ENCODE results near the gene TANC1. TPM values are rescaled to one million over a fixed set of nuclear protein-coding genes. Genes with fewer than 3 reads are reported as not detected.

The TANC1 gene
- total RNA-seq, 2 donors from 2014 or later: 35.1 to 44.5 TPM

DNA sequence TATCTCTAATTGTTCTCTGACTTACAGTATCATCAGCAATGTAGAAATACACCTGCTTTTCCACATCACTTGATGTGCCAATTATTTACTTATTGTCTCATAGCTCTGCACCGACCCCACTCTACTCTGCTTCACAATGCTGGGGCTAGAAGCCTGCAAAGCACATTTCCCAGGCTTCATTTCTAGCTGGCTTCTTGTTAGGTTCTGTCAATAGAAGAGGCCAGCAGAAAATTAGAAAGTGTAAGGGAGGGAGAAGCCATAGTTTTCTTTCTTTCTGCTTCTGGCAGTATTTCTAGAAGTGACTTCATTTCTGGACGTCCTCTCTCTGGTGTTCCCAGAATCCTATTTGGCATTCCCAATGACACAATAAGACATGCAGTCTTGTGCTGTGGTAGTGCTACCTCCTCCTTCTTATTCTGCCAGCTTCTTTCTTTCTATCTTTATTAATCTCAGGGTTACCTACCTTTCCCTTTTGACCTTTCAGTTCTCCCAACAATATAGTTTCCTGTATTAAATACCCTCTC is 12.5 kb upstream of the TANC1 start:
- DNase-seq (ENCODE audit: low spot score): no peak

DNA sequence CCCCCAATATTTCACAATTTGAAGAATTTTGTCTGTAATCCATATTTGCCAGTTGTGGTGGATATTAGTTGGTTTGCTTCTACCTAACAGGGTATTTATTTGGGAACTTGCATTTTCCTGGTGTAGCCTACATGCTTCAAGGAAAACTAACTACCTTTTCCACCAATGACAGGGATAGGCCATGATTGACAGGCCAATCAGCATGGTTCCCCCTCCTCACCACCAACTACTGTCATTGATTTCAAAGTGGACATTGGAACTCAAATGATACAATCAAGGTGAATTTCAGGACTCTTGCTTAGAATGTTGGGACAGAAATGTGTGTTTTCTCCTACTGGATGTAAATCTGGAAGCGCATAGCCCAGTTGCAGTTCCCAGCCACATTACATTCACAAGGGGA is 10.1 kb upstream of the TANC1 start:
- intact Hi-C loops (cut with DNase I): no loop called here
- DNase-seq (ENCODE audit: low spot score): no peak

More for the DNA sequence above, 12.5 kb upstream of the TANC1 start:
- intact Hi-C loops (cut with DNase I): no loop called here

DNA sequence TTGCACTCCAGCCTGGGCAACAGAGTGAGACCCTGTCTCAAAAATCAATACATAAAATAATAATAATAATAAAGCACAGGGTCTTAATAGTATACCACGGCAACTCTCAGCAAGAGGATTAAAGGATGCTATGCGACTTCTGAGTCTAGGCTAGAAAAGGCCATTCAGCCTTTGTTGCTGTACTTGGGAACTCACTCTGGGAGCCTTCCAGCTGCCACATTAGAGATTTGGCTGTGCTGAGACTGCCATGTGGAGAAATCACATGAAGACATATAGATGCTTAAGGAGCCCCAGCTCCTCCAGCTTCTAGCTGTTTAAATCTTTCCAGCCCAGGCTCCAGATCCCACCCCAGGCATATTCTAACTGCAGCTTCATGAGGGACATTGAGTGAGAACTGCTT is 8.2 kb upstream of the TANC1 start:
- intact Hi-C loops (cut with DNase I): loop anchor here (10.0 kb wide), 2 partner anchors 45 to 135 kb away; no protein-coding TSS in a partner anchor
- no peak for DNase-seq (ENCODE audit: low spot score)

DNA sequence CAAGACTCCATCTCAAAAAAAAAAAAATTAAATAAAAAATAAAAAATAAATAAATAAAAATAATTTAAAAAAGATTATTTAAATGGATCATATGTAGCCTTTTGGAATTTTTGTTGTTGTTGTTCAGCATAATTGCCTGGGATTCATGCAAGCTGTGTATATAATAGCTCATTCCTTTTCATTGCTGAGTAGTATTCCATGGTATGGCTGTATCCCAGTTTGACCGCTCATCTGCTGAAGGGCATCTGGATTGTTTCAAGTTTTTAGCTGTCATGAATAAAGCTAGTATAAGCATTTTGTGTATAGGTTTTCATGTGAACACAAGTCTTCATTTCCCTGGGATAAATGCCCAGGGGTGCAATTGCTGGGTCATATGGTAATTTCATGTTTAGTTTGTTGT is 6.4 kb upstream of the TANC1 start:
- no peak for DNase-seq (ENCODE audit: low spot score)
- intact Hi-C loops (cut with DNase I): loop anchor here (10.0 kb wide), 2 partner anchors 47 to 133 kb away; no protein-coding TSS in a partner anchor

DNA sequence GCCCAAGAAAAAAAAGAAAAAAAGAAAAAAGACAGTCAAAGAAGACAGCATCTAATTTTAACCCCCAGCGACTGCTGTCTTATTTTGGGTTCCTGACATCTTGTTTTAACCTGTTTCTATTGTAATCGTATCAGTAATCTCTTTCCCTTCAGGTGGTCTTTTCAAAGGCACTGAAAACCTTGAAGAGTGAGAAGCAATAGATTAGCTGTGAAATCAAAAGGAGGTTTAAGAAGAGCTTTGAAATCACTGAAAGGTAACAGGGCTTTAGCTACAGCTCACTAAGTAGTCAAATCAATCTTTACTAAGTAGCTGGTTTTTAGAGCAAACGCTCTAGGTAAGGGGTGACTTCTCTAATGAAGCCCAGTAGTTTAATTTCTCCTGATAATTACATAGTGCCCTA is 5.4 kb upstream of the TANC1 start:
- intact Hi-C loops (cut with DNase I): loop anchor here (10.0 kb wide), 2 partner anchors 48 to 132 kb away; no protein-coding TSS in a partner anchor
- no peak for DNase-seq (ENCODE audit: low spot score)

DNA sequence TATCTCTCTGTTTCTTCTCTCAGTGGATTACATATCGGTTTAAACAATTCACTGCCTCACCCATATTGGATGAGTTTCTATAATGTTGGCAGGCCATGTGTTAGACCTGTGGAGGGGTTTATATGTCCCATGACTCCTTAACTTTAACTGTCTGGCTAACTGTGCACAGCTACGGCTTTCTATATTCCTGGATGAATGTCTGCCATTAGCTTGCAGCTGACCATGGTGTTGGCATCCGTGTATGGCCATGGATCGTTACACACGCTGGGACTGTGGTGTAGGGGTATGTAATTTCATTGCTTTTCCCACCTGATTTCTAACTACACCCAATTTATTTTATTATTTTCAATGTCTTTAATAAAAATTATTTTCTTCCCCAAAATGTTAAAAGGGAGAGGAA is 3.3 kb upstream of the TANC1 start:
- no peak for DNase-seq (ENCODE audit: low spot score)
- intact Hi-C loops (cut with DNase I): loop anchor here (10.0 kb wide), 2 partner anchors 50 to 130 kb away; no protein-coding TSS in a partner anchor

DNA sequence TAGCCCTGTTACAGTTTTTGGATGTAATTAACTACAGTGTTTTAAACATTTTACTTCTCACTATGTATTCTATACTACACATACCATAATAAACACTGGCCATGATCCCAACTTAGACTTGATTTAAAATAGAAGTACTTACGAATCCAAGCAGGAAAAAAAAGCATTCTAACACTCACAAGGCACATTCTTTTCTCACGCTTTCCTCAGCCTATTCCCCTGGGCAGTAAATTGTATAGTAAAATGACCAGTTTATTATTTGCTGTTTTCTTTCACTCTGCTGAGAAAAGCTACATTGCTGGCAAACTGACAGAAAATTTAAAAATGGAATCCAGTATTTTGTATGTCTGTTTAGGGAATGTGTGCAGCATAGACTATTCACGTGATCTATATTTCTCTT is 2.8 kb upstream of the TANC1 start:
- no peak for DNase-seq (ENCODE audit: low spot score)
- intact Hi-C loops (cut with DNase I): loop anchor here (10.0 kb wide), 2 partner anchors 51 to 129 kb away; no protein-coding TSS in a partner anchor

DNA sequence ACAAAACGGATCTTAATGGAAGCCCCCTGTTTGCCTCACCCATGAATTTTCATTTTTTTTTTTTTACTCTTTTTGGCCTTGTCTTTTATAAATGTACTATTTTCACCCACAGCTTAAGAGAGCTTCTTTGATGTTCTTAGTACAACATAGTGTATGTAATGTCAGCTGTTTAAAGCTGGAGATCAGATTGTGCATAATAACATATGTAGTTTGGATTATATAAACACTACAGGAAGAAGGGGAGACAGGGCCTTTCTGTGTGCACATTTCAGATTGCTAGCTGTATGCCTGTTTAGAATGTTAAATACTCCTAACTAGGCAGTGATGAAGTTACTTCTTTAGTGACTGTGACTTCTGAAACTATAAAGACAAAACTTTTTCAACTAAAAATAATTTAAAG is 2.1 kb upstream of the TANC1 start:
- no peak for DNase-seq (ENCODE audit: low spot score)
- intact Hi-C loops (cut with DNase I): loop anchor here (10.0 kb wide), 2 partner anchors 52 to 128 kb away; no protein-coding TSS in a partner anchor

DNA sequence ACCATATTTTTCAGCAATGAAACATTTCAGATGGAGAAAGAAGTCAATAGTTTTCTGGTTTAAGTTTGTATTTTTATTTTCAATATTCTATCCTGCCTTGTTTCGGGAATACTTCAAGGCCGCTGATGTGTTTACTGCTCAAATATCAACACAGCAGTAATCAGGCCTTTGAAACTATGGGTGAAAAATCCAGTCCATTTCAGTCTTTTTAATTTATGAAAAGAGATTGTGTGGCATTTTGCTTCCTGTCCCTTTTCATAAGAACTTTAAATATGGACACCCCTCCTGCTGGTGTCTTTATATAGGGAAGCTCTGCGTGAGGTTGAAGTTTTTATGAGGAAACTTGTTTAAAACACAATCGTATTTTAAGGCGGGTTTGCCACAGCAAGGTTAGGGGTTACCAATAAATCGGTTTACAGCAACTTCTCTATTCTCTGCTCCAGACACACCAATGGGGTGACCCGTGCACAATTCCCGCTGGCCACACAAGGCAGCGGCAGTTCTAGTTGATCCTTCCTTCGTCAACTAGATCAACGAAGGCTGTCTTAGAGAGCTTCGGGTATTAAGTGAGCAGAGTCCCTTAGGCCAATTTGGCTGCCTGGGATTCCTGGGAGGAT is 1.2 kb upstream of the TANC1 start:
- intact Hi-C loops (cut with DNase I): loop anchor here (10.0 kb wide), 2 partner anchors 52 to 128 kb away; no protein-coding TSS in a partner anchor
- DNase-seq (ENCODE audit: low spot score): no peak

DNA sequence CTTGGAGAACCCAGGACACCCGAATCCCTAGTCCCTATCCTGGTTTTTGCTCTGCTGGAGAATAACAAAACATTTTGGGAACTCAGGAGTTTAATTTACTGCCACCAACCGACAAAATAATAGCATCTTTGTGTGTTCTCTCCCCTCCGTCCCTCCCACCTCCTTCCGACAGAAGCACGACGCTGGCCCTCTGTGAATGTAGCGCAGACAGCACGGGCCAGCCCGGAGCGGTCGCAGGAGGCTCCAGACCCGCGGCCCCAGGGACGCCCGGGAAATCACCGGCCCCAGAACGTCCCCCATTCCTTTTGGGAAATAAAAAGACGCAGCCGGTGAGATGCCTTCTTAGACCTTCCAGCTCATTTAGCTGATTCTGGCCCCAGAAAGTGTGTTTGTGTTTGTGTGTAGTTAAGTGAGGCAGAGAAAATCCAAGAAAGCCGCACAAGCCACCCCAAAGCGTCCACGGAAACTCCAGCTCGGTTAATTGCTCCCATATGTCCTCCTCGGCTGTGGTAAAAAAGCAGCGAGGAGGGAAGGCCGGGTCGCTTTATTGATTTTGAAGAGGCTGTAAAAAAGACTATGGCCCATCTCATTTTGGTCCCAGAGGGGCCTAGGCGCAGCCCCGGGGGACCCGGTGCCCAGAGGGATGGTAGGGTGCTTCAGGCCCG is 577 bp upstream of the TANC1 start:
- peak; percentile 83 for DNase-seq (ENCODE audit: low spot score)
- intact Hi-C loops (cut with DNase I): loop anchor here (10.0 kb wide), 2 partner anchors 53 to 127 kb away; no protein-coding TSS in a partner anchor

DNA sequence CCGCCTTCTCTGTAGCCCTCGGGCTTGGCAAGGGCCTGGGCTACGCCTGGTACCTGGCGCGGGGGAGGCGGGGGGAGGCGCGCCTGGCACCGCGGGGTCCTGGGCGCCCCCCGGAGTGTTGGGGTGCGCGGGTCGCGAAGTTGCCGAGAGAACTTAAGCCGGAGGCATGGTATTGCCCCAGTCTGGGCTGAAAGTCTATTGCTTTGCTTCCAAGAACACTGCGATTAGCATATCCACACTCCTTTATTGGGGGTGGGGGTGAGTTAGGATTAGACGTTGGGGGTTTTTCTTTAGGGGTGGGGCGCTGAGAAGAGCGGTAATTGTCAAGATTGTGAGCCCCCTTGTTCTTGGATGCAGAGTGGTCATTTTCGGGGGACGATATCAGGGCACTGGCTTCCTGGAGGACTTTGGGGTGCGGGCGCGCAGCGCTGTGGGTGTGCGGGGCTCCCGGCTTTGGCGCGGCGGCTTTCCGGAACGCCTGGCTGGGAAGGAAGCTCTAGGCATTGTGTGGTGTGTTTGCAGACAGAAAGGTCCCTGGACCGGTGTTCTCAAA is 798 bp downstream of the TANC1 start:
- no peak for DNase-seq (ENCODE audit: low spot score)
- intact Hi-C loops (cut with DNase I): loop anchor here (10.0 kb wide), 2 partner anchors 54 to 126 kb away; no protein-coding TSS in a partner anchor

DNA sequence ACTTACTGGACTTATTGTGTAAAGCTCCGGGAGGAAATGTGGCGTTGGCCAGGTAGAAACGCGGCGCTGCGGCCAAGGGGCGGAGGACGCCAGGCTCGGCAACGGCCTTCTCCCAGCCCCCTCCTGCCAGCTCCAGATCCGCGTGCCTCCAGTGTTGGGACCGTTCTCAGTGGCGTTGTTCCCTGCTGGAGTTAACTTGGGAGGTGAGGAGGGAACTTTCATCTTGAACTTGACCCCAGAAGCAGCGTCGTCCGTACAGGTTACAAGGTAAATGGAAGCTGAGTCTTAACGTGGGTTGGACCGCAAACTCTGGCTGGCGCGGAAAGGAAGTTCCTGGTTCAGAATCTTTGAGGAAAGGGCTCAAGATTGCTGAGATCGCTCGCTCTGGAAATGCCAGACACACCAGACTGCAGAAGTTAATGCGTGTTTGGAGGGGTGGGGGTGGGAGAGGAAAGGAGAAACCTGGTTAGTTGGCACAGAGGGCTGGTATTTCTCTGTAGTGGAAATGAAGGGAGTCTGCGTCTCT is 1.3 kb downstream of the TANC1 start:
- DNase-seq (ENCODE audit: low spot score): no peak
- intact Hi-C loops (cut with DNase I): loop anchor here (10.0 kb wide), 3 partner anchors 55 to 155 kb away; no protein-coding TSS in a partner anchor

DNA sequence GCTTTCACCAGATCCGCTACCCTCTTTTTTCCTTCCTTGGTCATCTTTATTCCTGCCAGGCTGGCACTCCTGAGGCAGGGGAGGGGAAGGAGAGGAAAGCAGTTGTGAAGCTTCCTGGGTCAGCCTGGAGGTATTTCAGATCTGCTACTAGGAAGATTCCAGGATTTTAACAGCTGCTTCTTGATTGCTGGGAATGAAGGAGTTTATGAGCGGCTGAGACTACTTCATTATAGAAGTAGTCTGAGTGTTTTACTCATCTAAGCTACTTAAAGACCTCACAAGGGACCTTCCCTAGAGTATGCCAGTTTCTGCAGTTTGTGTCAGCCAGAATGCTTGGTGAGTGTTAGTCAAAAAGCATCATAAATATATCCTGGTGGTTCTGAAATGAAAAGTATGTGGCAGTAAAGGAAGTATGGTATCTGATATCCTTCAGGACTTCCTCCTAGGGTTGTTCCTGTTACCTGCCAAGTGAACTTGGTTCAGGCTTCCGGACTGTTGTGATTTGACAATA is 1.9 kb downstream of the TANC1 start:
- intact Hi-C loops (cut with DNase I): loop anchor here in 1 of 2 donors (10.0 kb wide), 1 partner anchor 155 kb away; no protein-coding TSS in a partner anchor

DNA sequence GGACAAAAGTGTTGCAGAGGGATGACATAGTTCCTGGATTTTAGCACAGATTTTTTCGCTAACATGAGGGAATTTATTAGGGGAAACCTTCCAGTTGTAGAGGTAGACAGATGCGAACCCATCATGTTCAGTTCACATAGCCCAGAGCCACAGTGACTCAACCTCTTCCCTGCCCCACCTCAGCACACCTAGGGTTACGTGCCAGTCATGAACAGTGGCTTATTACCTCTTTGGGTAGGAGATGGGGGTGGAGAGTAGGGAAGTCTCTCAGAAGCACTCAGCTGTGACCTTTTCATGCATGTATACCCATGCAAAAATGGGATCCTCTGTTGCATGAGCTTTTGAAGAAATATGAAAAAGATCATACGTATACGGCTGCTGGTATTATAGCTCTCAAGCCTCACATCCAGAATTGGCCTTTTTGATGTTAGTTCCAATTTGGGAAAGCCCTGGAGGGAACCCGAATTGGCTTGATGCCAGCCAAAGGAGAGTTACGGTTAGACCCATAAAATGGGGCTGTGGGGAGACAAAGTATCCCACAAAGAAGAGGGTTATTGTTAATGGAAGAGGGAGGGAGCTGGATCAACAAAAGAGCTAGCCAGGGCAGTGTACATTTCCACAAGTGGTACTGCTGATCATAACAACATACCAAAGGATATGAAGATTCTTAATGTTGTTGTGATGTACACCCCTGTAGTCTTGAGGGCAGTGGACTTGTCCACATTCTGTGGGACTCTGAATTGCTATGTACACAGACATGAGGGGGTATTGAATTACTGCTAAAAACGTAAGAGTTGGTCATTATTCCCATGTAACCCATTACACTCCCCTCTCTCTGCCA is 4.9 kb downstream of the TANC1 start:
- intact Hi-C loops (cut with DNase I): loop anchor here in 1 of 2 donors (10.0 kb wide), 1 partner anchor 151 kb away; no protein-coding TSS in a partner anchor
- DNase-seq (ENCODE audit: low spot score): no peak

More for the DNA sequence above, 1.9 kb downstream of the TANC1 start:
- DNase-seq (ENCODE audit: low spot score): no peak

DNA sequence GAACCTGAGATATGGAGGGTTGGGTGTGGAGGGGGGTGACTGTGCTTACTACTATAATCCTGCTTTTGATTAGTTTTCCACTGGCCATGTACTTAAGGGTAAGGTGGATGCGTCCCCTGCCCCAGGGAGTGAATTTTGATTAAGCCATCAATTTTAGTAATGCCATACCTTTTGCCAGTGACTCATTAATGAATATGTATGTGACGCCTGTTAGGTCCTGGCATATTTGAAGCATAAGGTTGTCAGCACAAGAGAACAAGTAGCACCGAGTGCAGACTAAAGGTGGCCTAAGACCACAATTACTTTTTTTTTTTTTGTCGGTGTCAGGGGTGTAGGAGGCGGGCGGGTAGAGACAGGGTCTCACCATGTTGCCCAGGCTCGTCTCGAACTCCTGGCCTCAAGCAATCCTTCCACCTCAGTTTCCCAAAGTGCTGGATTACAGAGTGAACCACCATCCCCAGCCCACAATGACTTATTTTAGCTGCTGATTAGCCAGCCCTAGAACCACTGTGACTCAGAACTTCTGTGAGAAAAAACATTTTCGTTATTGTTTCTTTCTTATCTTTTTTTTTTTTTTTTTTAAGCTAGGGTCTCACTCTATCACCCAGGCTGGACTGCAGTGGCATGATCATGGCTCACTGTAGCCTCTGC is 7.0 kb downstream of the TANC1 start:
- no peak for DNase-seq (ENCODE audit: low spot score)
- intact Hi-C loops (cut with DNase I): loop anchor here in 1 of 2 donors (10.0 kb wide), 1 partner anchor 149 kb away; no protein-coding TSS in a partner anchor

DNA sequence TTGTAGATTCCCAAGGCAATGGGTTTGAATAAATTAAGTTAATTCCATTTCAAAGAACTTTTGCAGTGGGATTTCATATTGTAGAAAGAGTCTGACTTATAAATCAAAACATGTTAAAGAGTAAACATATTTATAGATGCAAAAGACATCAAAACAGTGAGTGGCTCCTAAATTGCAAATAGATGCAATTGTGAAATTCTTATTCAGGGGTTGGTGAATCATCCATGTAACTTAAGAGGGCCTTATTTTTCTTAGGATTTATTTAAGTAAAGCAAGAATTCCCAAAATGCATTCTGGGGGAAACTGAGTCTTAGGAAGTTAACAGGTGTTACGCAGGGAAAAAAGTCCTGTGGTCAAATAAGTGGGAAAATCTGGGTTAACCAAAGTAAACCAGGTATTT is 11.3 kb downstream of the TANC1 start:
- intact Hi-C loops (cut with DNase I): loop anchor here in 1 of 2 donors (10.0 kb wide), 1 partner anchor 145 kb away; no protein-coding TSS in a partner anchor
- no peak for DNase-seq (ENCODE audit: low spot score)

DNA sequence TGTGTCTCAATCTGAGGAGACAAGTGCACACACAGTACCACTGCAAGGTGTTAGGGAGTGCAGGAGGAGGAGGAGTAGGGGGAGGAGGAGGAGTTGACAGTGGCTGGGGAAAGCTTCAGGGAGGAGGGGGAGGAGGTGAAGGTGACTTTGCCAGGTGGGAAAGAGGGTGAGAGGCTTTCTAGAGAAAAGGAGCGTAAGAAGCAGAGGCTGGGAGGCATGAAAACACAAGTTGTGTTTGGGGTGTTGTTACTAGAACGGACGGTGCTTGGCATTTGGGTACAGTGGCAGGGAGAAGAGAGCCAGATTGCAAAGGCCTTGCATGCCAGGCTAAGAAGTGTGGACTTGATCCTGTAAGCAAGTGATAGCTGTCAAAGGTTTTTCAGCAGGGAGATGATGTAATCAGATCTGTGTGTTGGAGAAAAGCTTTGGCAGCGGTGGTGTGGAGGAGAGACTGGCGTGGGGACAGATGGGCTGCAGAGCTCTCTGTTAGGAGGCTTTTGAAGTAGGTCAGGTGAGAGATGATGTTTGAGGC is 16.2 kb downstream of the TANC1 start:
- DNase-seq (ENCODE audit: low spot score): no peak
- intact Hi-C loops (cut with DNase I): no loop called here

DNA sequence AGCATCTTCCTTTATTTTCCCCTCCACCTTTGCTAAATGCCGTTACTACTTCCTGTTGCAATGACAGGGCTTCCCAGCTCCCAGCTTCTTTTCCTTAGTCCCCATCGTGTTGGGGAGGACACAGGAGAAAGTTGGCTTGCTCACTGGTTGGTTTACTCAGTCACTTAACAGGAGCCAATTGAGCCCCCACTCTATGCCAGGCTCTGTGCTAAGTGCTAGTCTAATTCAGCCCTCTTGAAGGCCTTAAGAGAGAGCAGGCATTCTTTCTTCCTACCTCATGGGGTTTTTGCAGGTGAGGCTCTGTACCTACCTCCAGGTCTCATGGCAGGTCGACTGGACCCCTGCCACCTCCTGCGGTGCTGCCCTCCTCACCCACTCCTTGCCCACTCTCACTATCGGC is 20.1 kb downstream of the TANC1 start:
- no peak for DNase-seq (ENCODE audit: low spot score)
- intact Hi-C loops (cut with DNase I): no loop called here

All from posterior vena cava (tissue), 2 donors.